22Rv1 (cell line): ENCODE measurements around the gene ABCB11.
"Not testable (repeated sequence)": the region's sequence is repeated elsewhere in the genome, so short reads cannot be mapped to it uniquely, and the experiment has no call there.

Source experiments
- H3K27ac ChIP-seq: fragments of 450-650 bp; 2 replicates; pipeline ENCODE4 v1.5.1; 2017
- ZFX ChIP-seq: fragments of 450-650 bp; IDR thresholded peaks from 2 replicates; pipeline ENCODE4 v1.6.1; 2017; ENCODE audit warnings: antibody characterized with exemption, borderline replicate concordance
- TF ChIP-seq, protein P1 (sequence below): fragments of 450-650 bp; IDR thresholded peaks from 2 replicates; pipeline ENCODE4 v1.5.1; 2017; ENCODE audit warnings: mild to moderate bottlenecking

Gene ABCB11

DNA sequence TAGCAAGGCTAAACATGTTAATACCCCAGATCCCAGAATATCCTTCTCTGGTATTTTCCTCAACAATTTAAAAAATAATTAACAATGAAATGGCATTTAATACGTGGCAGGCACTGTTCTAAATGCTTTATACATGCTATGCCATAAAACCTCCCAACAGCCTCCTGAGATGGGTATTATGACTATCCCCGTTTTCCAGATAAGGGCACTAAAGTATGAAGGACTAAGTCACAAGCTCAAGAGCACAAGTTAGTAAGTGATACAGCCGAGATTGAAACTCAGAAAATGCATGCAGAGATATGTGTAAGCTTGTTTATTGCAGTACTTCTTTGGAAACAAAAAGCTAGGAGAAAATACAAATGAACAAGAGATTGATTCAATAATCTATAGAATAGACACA lies 8.0 kb downstream of the ABCB11 start:
- TF ChIP-seq, protein P1, sequence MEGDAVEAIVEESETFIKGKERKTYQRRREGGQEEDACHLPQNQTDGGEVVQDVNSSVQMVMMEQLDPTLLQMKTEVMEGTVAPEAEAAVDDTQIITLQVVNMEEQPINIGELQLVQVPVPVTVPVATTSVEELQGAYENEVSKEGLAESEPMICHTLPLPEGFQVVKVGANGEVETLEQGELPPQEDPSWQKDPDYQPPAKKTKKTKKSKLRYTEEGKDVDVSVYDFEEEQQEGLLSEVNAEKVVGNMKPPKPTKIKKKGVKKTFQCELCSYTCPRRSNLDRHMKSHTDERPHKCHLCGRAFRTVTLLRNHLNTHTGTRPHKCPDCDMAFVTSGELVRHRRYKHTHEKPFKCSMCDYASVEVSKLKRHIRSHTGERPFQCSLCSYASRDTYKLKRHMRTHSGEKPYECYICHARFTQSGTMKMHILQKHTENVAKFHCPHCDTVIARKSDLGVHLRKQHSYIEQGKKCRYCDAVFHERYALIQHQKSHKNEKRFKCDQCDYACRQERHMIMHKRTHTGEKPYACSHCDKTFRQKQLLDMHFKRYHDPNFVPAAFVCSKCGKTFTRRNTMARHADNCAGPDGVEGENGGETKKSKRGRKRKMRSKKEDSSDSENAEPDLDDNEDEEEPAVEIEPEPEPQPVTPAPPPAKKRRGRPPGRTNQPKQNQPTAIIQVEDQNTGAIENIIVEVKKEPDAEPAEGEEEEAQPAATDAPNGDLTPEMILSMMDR: no peak
- TF ChIP-seq ZFX: no peak
- no peak overlapping the region for H3K27ac ChIP-seq

DNA sequence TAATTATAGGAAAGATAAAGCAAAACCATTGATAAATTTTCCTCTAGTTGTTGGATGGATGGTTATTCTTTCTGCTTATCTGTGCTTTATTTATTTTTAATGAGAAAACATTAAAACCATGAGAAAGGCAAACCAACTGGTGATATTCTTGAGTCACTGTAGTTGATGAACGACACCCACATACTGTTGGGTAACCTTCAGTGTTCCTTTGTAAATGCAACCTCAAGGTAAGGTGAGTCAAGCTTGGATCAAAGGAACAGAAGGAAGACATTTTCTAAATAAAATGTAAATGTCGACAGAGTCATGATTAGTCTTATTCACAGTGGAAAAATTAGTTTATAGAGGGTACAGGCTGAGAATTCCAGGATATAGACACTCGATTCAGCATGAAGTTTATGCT lies 12.7 kb downstream of the ABCB11 start:
- no peak for TF ChIP-seq ZFX
- TF ChIP-seq, protein P1: no peak
- H3K27ac ChIP-seq: no peak overlapping the region

DNA sequence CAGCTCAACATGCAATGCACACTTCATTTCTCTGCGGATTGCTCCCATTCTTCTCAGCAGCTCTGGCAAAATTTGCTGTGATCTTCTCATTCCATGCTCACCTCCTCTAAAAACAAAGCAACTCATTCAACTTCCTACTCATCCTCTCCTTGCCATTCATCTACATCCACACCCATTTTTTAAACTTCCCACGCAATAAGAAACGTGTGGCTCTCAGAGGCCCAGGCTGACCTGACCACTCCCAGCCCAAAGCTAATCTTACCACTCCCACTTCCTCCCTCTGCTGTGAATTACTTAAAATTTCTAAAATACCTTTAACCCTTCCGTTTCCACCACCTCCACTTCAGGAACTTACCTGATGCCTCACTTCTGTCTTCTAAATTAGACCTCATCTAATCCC lies 15.2 kb downstream of the ABCB11 start:
- H3K27ac ChIP-seq: no peak overlapping the region
- TF ChIP-seq ZFX: no peak
- TF ChIP-seq, protein P1: no peak

DNA sequence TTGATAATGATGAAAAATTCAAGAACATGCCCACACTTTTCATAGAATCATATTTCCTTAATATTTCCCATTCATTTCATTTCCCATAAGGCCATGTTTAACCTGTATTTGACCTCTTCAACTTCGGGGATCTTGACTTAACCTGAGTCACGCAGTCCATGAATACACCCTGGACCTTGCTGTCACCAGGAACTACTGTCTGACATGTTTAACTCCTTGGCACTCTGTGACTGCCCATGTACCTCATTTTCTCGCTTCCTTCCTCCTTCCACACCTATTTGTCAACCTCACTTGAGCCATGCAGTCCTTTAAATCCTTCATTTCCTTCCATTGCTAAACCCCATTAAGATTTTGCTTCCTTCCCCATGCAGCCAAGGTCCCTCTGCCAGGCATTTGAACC lies 16.3 kb downstream of the ABCB11 start:
- TF ChIP-seq, protein P1: no peak
- TF ChIP-seq ZFX: no peak
- no peak overlapping the region for H3K27ac ChIP-seq

DNA sequence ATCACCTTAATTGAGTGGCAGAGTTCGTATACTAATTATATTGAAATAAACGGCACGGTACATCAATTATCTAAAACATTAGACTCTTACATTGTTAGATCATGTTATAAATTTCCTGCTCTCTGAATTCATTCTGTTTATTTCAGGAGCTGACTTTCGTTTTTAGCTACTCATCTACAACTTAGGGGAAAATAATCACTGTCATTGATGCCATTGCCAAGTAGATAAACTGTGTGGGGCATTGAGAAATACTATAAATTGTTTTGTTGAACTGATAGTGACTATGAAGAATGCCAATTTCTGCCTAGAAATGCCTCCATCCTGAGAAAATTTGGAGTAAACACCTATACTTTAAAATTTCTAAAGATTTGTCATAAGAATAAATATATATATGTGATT lies 17.5 kb downstream of the ABCB11 start:
- TF ChIP-seq, protein P1: no peak
- TF ChIP-seq ZFX: no peak
- H3K27ac ChIP-seq: no peak overlapping the region

DNA sequence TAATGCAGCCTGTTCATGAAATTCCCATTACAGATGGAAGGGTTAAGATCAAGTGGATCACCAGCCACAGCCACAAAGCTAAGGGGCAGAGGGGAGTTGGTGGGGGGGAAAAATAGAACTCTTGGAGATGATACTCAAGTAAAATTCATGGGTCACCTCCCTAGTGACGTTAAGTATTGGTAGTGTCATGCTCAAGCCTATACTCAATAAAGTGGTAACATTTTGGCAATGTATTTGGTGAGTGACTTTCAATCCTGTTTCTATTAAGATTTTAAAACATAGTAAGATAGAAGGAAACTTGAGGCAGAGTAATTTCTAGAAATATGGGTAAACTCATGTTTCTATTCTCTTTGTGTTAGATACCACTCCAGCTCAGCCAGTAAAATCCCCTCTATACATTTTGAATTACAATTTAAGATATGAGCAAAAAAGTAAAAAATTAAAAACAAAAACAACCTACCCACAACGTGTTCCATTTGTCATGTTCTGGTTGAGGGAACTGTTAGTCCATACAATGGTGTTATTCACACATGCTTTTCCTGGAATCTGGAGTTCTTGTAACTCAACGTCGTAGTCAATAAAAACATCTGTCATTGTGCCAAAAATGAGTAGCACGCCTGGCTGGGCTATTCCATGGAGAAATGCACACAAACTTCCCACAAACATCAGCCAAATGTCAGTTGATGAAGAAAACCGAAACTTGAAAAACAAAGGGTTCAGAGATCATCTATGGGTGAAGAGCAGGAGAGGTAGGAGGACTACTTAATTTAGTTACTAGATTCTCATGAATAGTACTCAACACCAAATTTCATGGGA lies 18.1 kb downstream of the ABCB11 start:
- TF ChIP-seq ZFX: no peak
- TF ChIP-seq, protein P1: no peak
- H3K27ac ChIP-seq: no peak overlapping the region

DNA sequence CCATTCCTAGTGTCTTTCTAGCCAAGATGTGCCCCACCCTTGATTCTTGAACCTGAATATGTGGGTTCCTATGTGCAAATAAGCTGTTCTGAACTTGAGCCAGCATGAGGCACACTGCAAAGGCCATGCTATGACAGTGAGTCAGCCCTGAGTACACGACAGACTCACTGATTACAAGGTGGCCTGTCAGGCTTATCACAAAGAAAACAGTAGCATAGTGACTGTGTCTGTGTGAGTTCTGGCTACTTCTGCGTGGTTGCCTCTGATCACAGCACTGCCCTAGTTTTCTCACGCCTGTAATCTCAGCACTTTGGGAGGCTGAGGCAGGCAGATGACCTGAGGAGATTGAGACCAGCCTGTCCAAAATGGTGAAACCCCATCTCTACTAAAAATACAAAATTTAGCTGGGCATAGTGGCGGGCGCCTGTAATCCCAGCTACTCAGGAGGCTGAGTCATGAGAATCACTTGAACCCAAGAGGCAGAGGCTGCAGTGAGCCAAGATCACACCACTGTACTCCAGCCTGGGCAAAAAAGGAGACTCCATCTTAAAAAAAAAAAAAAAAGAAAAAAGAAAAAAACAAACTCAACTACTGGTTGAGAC lies 18.8 kb downstream of the ABCB11 start:
- H3K27ac ChIP-seq: not testable (repeated sequence)

DNA sequence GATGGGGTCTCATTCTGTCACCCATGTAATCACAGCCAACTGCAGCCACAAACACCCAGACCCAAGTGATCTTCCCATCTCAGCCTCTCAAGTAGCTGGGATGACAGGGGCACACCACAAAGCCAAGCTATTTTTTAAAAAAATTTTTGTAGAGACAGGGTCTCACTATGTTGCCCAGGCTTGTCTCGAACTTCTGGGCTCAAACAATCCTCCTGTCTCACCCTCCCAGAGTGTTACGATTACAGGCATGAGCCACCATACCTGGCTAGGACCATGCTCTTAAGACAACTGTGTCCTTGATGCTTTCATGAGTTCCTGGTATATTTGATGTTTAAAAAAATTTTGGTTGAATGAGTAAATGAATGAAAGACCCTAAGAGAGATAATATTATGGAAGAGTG lies 19.4 kb downstream of the ABCB11 start:
- H3K27ac ChIP-seq: no peak overlapping the region
- TF ChIP-seq ZFX: no peak
- TF ChIP-seq, protein P1: no peak
